Kidney epithelial cell (primary cell): Measurements from ENCODE around the gene DHRS1. TPM values are rescaled to one million over a fixed set of nuclear protein-coding genes. Genes with fewer than 3 reads are reported as not detected.
A peak's percentile ranks its signal among the peaks of the same experiment; 100 is the strongest.

Source experiments
- DNase-seq: peaks from one replicate; pipeline ENCODE4 v3.0.0-alpha.2; 2010; ENCODE audit warnings: low read depth
- H3K27me3 ChIP-seq: 2 replicates; pipeline ENCODE4 v1.6.0; 2011; ENCODE audit warnings: low read length; ENCODE audit not compliant: control insufficient read depth, insufficient read depth
- H3K36me3 ChIP-seq: 2 replicates; pipeline ENCODE4 v1.5.1; 2011; ENCODE audit warnings: low read length; ENCODE audit not compliant: control insufficient read depth, insufficient read depth
- H3K4me3 ChIP-seq: 2 replicates; pipeline ENCODE4 v1.5.1; 2011; ENCODE audit warnings: low read depth, mild to moderate bottlenecking, control low read depth, low read length
- CTCF ChIP-seq: IDR thresholded peaks from 2 replicates; pipeline ENCODE4 v1.5.1; 2011; ENCODE audit warnings: mild to moderate bottlenecking, moderate library complexity, low read length, control low read depth, inconsistent platforms; ENCODE audit not compliant: insufficient read depth, poor library complexity, severe bottlenecking
- total RNA-seq: library from RNA; depleted of rRNA; stranded (reverse); fragments of >200 nt; gene quantifications from 2 replicates; pipeline ENCODE4 v1.2.3, GENCODE V29; 2015

Gene DHRS1
- total RNA-seq, 1 donor from 2014 or later, result 44.9 TPM

GRCh38 chr14:24241829-24242443 is 57.6 kb downstream of the DHRS1 start:
- peak; percentile 45 for TF ChIP-seq CTCF
- DNase-seq, result no peak
- Histone ChIP-seq H3K27me3 (no peaks in the 10 kb centered on the region), H3K4me3 (peak overlapping the region; percentile 80), H3K36me3 (peaks cover 12% of the 10 kb centered on the region)

Other genes starting within 250 kb of the DHRS1 start
- gene CARMIL3, start 247.8 kb downstream of the DHRS1 start, total RNA-seq, result 1.5 and 2.3 TPM in 2 replicates
- gene CPNE6, start 228.2 kb downstream of the DHRS1 start, total RNA-seq, result not detected in 2 replicates
- gene PCK2, start 205.5 kb downstream of the DHRS1 start, total RNA-seq, result 127 and 142 TPM in 2 replicates
- gene DCAF11, start 185.0 kb downstream of the DHRS1 start, total RNA-seq, result 63.3 and 83.9 TPM in 2 replicates
- gene NRL, start 184.8 kb downstream of the DHRS1 start, total RNA-seq, result 3.6 and 4.8 TPM in 2 replicates
- not detected in 2 replicates for gene FITM1, start 169.1 kb downstream of the DHRS1 start, total RNA-seq
- 216 and 234 TPM in 2 replicates for gene PSME1, start 163.6 kb downstream of the DHRS1 start, total RNA-seq
- gene EMC9, start 158.2 kb downstream of the DHRS1 start, total RNA-seq, result 17.1 and 23.2 TPM in 2 replicates
- 110 and 115 TPM in 2 replicates for gene PSME2, start 153.2 kb downstream of the DHRS1 start, total RNA-seq
- gene RNF31, start 152.3 kb downstream of the DHRS1 start, total RNA-seq, result 70.7 and 77.0 TPM in 2 replicates
- 66.5 and 71.3 TPM in 2 replicates for gene IRF9, start 138.5 kb downstream of the DHRS1 start, total RNA-seq
- 69.2 and 77.8 TPM in 2 replicates for gene REC8, start 127.7 kb downstream of the DHRS1 start, total RNA-seq
- 59.3 and 67.2 TPM in 2 replicates for gene IPO4, start 111.0 kb downstream of the DHRS1 start, total RNA-seq
- gene TM9SF1, start 104.3 kb downstream of the DHRS1 start, total RNA-seq, result 55.6 and 58.1 TPM in 2 replicates
- gene TSSK4, start 94.1 kb downstream of the DHRS1 start, total RNA-seq, result not detected in 2 replicates
- gene CHMP4A, start 86.3 kb downstream of the DHRS1 start, total RNA-seq, result 92.8 and 112 TPM in 2 replicates
- 11.8 and 19.9 TPM in 2 replicates for gene MDP1, start 83.7 kb downstream of the DHRS1 start, total RNA-seq
- gene NEDD8, start 67.4 kb downstream of the DHRS1 start, total RNA-seq, result 157 and 180 TPM in 2 replicates
- 54.7 and 56.6 TPM in 2 replicates for gene GMPR2, start 66.9 kb downstream of the DHRS1 start, total RNA-seq
- 57.3 and 67.2 TPM in 2 replicates for gene TINF2, start 57.2 kb downstream of the DHRS1 start, total RNA-seq
- 3.1 and 12.3 TPM in 2 replicates for gene TGM1, start 36.6 kb downstream of the DHRS1 start, total RNA-seq
- 54.0 and 59.2 TPM in 2 replicates for gene RABGGTA, start 28.2 kb downstream of the DHRS1 start, total RNA-seq
- gene NOP9, start 70 bp upstream of the DHRS1 start, total RNA-seq, result 27.1 and 28.7 TPM in 2 replicates
- gene CIDEB, start 8.2 kb upstream of the DHRS1 start, total RNA-seq, result 1.1 and 3.8 TPM in 2 replicates
- 1.5 and 8.0 TPM in 2 replicates for gene LTB4R2, start 10.4 kb upstream of the DHRS1 start, total RNA-seq
- 2.8 and 4.7 TPM in 2 replicates for gene LTB4R, start 11.7 kb upstream of the DHRS1 start, total RNA-seq
- 4.0 and 9.0 TPM in 2 replicates for gene ADCY4, start 35.3 kb upstream of the DHRS1 start, total RNA-seq
- 2.3 and 2.9 TPM in 2 replicates for gene RIPK3, start 40.2 kb upstream of the DHRS1 start, total RNA-seq
- 8.0 and 14.0 TPM in 2 replicates for gene NFATC4, start 68.4 kb upstream of the DHRS1 start, total RNA-seq
- gene NYNRIN, start 99.2 kb upstream of the DHRS1 start, total RNA-seq, result 6.0 and 6.3 TPM in 2 replicates
- gene CBLN3, start 129.9 kb upstream of the DHRS1 start, total RNA-seq, result 0.34 and 0.88 TPM in 2 replicates
- 44.0 and 47.8 TPM in 2 replicates for gene KHNYN, start 130.2 kb upstream of the DHRS1 start, total RNA-seq
- gene SDR39U1, start 143.0 kb upstream of the DHRS1 start, total RNA-seq, result 29.7 and 44.8 TPM in 2 replicates
- gene CMA1, start 208.5 kb upstream of the DHRS1 start, total RNA-seq, result not detected in 2 replicates